HG02610 (cell line): ENCODE measurements around the gene MEGF11.

Experiments used
- ATAC-seq: cut with Tn5 transposase; IDR thresholded peaks from one replicate; pipeline ENCODE4 v1.9.1; 2021; ENCODE audit warnings: mild to moderate bottlenecking, moderate library complexity; ENCODE audit not compliant: unreplicated experiment

Gene MEGF11

DNA sequence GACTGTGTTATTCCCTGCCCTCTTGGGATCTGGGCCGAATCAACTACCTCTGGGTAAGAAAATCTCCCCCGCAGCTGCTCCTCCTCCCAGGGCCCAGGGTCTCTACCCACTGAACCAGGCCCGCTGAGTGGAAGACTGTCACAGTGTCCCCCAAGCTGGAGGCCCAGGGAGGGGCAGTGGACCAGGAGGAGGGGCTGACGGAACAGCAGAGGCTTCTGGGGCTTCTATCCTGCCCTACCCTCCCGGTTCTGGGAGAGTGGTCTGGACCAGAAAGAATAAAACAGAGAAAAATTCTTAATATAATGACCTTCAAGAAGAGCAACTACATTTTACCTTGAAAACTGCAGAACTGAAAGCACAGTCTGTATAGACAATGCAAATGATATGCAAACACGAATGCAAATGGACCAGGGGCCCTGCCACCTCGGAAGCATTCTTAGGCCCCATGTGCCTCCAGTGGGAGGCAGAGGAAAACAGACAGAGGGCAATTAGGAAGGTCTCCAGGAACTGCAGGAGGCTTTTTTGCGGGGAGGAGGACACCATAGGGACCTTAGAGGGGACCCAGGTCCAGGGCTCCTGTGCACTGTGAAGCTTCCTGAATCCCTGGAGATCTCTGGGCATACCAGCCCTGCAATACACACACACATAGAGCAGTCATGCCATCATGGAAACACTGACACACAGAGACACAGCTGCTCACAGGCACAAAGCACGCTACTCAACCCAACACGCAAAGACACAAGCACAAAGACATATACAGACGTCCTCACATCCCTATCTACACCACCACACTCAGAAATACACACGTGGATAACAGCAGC lies 12.3 kb downstream of the MEGF11 start:
- no peak for ATAC-seq

DNA sequence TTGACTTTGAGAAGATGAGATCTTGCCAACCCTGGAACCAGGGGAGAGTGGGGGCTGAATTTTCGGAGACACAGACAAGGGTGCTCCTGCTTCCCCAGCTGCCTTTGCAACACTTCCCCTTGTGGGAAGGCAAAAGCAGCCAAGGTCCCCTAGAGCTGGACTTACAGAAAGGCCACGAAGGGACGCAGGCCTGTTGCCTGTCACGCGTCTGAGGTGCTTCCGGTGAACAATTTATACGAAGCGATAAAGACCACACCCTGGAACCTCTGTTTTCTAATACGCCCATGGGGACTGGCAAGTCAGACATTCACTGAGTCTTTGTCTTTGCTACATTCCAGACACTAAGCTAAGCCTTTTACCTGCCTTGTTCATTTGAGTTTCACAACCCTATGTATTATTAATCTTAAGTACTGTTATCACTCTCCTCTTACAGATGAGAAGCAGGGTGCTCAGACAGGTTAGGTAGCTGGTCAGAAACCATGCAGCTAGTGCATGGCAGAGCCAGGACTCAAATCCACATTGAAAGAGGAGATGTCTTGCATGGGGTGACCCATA lies 13.2 kb downstream of the MEGF11 start:
- ATAC-seq: no peak

- no peak for ATAC-seq
These were observed 14.0 kb downstream of the MEGF11 start for GRCh38 chr15:66239514-66239913.

DNA sequence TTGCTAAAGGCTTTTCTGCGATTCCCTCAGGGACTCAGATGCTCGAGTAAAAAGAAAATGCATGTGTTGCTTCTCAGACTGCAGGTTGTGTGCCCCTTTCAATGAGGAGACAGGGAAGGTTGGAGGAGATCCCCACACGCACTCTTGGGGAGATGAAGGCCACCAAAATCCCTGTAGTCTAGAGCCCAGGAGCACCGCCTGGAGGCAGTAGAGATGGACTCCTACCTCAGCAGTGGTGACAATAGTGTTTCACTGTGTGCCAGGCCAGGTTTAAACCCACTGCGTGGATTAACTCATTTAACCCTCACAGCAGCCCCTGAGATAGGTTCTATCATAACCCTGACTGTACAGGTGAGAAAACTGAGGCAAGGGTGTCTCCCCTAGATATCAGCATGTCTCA lies 15.2 kb downstream of the MEGF11 start:
- no peak for ATAC-seq

DNA sequence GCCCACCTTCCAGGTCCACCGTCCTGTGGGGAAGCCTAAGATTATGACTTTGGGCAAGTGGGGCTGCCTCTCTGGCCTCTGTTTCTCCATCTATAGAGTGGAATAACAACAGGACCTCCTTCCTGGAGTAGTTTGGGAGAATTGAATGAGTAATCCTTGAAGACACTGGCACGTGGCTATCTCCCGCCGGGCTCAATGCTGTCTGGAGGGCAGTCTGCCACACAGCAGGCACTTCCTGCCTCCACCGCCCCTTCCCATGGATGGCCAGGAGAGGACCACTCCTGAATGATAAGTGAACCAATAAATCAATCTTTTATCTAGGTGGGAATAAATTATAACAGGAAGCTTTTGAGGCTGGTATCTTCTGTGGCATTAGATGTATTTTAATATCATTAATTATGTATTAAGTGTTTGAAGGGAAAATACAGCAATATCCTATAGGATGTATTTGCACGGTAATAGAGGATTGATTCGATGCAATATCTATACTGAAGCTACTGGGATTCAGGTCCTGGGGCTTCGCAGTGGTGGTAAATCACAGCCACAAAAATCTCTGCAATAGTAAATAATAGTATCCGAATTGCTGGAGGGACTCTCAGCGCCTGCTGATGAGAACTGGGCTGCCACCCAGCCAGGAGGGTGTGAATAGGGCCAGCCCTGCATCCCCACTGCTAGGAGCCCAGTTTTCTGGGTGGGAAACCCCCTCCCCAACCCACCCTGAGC lies 15.9 kb downstream of the MEGF11 start:
- ATAC-seq: no peak

GRCh38 chr15:66236806-66237375 lies 16.7 kb downstream of the MEGF11 start:
- ATAC-seq: no peak

- ATAC-seq: no peak
These were observed 17.7 kb downstream of the MEGF11 start for GRCh38 chr15:66235866-66236265.

GRCh38 chr15:66234798-66235197 lies 18.8 kb downstream of the MEGF11 start:
- ATAC-seq: no peak

DNA sequence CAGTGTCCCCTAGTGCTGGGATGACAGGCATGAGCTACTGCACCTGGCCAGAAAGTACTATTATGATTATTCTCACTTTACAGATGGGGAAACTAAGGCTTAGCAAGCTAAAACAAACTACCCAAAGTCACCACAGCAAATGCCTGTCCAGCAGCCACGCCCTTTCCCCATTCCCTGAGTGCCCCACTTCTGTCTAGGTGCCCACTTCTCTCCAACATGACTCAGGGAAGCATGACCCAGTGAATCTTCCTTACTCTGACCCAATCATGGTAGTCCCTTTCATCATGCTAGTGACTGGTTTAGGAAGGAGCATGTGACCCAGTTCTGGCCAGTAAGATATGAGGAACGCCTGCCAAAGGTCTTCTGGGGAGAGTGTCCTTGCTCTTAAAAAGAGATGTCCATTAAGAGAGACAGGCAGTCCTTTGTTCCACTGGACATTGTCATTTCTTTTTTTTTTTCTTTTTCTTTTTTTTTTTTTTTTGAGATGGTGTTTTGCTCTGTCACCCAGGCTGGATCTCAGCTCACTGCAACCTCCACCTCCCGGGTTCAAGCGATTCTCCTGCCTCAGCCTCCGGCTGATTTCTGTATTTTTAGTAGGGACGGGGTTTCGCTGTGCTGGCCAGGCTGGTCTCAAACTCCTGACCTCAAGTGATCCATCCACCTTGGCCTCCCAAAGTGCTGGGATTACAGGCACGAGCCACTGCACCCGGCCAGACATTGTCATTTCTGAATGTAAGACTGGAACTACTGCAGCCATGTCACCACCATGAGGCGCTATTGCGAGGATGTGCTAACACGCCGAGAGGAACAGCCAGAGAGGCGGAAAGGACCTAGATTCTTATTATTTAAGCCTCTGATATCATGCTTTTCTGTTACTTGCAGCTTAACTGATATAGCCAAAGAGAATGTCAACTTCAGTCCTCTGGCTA lies 19.8 kb downstream of the MEGF11 start:
- no peak for ATAC-seq

DNA sequence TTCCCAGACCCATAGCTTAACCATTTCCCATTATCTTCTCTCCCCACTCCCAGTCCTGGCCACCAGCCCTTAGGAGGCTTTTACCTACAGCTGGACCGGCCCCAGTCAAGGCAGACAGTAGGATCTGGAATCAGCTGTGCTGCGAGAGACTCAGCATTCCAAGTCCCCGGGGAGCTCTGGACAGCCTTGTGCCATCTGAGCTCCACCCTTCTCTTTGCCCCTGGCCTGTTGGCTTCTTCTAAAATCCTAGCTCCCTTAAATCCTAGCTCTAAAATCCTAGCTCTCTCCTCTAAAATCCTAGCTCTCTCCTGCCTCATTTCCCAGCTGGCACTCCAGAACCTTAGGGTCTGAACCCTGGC lies 21.3 kb downstream of the MEGF11 start:
- no peak for ATAC-seq

- no peak for ATAC-seq
These were observed 21.9 kb downstream of the MEGF11 start for GRCh38 chr15:66231394-66232266.

DNA sequence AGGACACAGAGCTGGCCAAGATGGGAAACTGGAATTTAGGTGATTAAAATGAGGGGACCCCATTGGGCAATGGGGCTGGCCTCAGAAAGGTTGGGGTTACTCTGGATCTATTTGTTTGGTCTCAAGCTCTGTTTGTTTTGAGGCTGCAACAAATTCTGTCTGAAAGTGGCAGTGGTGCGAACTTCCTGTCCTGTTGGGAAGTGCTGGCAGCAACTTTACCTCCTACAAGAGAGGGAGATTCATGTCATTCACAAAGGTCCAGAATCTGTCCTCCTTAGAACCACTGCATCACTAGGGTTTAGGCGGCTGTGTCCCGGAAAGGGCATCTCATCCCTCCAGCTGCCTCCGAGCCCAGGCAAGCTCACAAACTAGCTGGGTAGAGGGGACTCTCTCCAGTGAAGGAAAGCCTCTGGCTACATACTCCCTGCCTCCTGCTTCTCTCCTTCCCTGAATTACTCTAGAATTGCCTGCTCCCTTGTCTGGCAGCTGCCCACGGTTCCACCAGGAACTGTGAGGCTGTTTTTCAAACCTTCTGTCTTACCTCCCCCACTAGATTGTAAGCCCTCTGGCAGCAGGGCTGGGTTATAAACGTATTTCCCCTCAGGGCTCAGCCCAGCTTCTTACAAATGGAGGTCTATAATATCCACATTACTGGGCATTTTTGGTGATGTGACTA lies 23.6 kb downstream of the MEGF11 start:
- no peak for ATAC-seq

- ATAC-seq: no peak
These were observed 24.5 kb downstream of the MEGF11 start for GRCh38 chr15:66228807-66229735.

DNA sequence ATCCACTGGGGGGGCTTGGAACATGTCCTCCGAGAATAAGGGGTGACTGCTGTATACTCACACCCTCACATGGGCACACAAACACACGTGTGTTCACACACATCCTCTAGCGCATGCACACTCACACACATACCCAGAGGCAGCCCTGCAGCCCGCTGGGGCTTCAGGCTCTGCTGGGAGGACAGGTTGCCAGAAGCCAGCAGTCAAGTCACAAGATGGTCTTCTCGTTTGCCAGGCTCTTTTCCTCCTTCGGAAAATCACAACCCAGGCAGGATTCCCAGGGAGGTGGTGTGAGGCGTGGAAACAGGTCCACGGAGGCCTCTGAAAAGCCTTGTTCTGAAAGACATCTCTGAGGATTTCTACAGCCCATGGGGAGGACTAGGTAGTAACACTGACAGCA lies 26.8 kb downstream of the MEGF11 start:
- no peak for ATAC-seq

- no peak for ATAC-seq
These were observed 27.8 kb downstream of the MEGF11 start for GRCh38 chr15:66225656-66226274.

GRCh38 chr15:66224946-66225345 lies 28.6 kb downstream of the MEGF11 start:
- ATAC-seq: no peak

- ATAC-seq: no peak
These were observed 31.0 kb downstream of the MEGF11 start for GRCh38 chr15:66222273-66223198.
